ENCODE data around the gene RPS13.
"Not testable (repeated sequence)": the region's sequence is repeated elsewhere in the genome, so short reads cannot be mapped to it uniquely, and the experiment has no call there.

Gene RPS13

GRCh38 chr11:17034027-17034426 lies 43.4 kb downstream of the RPS13 start:
- DNase-seq, result not testable (repeated sequence)

DNA sequence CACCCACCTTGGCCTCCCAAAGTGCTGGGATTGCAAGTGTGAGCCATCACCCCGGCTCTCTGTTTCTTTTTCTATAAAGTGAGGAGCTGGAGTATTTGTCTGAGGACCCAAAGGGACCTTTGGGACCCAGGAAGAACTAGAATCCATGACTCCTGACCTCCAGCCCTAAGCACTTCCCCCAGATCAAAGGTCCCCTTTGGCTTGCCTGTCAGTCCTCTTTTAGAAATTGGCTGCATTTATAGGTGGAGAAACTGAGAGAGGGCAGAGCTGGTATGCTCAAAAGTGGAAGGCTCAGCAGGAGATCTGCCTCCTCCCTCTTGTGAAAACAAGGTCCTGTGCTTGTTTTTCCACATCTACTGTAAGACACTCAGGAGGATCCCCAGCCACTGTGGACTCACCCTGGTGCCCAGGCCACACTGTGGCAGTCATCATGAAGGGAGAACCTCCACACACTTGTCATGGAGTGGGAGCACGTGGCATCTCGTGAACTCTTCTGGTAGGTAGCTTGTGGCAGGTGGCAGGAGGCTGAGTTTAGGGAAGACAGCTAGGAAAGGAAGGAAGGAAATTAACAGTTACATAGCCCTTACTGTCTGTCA lies 50.9 kb downstream of the RPS13 start:
- DNase-seq, result no peak

DNA sequence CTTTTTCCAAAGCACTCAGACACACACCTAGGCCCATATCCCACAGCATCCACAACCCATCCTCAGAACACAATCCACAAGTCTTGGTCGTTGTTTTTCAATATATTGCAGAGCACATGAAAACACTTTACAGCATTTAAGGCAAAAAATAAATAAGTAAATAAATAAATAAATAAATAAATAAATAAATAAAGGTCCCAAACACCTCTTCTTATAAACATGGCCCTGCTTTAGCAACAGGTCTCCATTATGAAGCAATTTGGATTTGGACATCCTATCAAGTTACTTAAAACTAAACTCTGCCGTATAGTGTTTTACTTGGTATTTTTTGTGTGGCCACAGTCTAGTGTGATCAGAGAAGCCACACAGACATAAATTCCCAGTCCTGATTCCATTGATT lies 52.5 kb downstream of the RPS13 start:
- DNase-seq, result no peak
